GM12873 (cell line): ENCODE data around the gene RBP2.

ENCODE experiments used
- CTCF ChIP-seq: IDR thresholded peaks from 2 replicates; pipeline ENCODE4 v1.5.1; 2012; ENCODE audit warnings: low read depth, mild to moderate bottlenecking, moderate library complexity, low read length, control low read depth; ENCODE audit not compliant: insufficient read depth; ENCODE audit errors: missing control alignments

RBP2 gene

GRCh38 chr3:139480585-139480984 is 4.3 kb upstream of the RBP2 start:
- no peak for TF ChIP-seq CTCF

GRCh38 chr3:139477710-139478640 is 1.7 kb upstream of the RBP2 start:
- TF ChIP-seq CTCF: no peak

GRCh38 chr3:139473155-139473771 is 3.1 kb downstream of the RBP2 start:
- no peak for TF ChIP-seq CTCF

GRCh38 chr3:139472380-139473010 is 3.8 kb downstream of the RBP2 start:
- TF ChIP-seq CTCF: no peak

- no peak for TF ChIP-seq CTCF
Measured at GRCh38 chr3:139470199-139470598, 6.1 kb downstream of the RBP2 start.

- TF ChIP-seq CTCF: no peak
Measured at GRCh38 chr3:139468399-139468798, 7.9 kb downstream of the RBP2 start.

GRCh38 chr3:139466360-139466759 is 10.0 kb downstream of the RBP2 start:
- TF ChIP-seq CTCF: no peak
